Measurements from ENCODE around the gene SIRT2. TPM values are rescaled to one million over a fixed set of nuclear protein-coding genes. Genes with fewer than 3 reads are reported as not detected.

SIRT2 gene
- total and polyA plus RNA-seq, 2 of the 8 experiments (the other 6 are each of a cell fraction or from before 2014, with no cell fraction given), result 6.5 to 10.0 TPM

- TF ChIP-seq HDAC6 (IDR thresholded peaks at IDR 0.05; ENCODE audit: low read depth, low read length) (no peak), SRF (IDR thresholded peaks at IDR 0.05; ENCODE audit: low read depth, low read length) (no peak), MAX (IDR thresholded peaks at IDR 0.05) (no peak), RFX5 (IDR thresholded peaks at IDR 0.05; ENCODE audit: borderline replicate concordance, low read depth, low read length) (no peak)
Measured at GRCh38 chr19:38920602-38921419, 21.4 kb upstream of the SIRT2 start (continued).

All from H1 (cell line).